Measurements from ENCODE around the gene ADAMTS14. TPM values are rescaled to one million over a fixed set of nuclear protein-coding genes. Genes with fewer than 3 reads are reported as not detected.

The ADAMTS14 gene
- total RNA-seq, 1 donor from 2014 or later, result 1.3 TPM

DNA sequence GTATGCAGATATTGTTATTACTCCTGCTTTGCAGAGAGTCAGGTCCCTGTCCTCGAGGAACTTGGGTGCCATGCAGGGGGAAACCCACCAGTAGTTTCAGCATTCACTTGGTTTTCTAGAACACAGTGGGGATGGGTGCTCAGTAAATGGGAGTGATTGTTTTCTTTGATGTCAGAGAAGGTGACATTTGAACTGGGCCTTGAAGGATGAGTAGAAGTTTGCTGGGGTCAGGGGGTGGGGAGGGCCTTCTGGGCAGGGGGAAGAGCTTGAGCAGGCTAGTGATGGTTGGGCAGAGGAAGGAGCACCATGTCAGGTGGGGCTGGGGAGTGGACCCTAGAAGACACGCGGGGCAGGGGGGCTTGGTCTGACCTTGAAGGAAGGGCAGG lies 5.9 kb downstream of the ADAMTS14 start:
- H3K27me3 ChIP-seq (ENCODE audit: control insufficient read depth, insufficient read depth, low read length), result peaks cover 5% of the 10 kb centered on the region
- H3K36me3 ChIP-seq (ENCODE audit: control insufficient read depth, insufficient read depth, low read length), result peaks cover 1% of the 10 kb centered on the region
- TF ChIP-seq, protein P1, sequence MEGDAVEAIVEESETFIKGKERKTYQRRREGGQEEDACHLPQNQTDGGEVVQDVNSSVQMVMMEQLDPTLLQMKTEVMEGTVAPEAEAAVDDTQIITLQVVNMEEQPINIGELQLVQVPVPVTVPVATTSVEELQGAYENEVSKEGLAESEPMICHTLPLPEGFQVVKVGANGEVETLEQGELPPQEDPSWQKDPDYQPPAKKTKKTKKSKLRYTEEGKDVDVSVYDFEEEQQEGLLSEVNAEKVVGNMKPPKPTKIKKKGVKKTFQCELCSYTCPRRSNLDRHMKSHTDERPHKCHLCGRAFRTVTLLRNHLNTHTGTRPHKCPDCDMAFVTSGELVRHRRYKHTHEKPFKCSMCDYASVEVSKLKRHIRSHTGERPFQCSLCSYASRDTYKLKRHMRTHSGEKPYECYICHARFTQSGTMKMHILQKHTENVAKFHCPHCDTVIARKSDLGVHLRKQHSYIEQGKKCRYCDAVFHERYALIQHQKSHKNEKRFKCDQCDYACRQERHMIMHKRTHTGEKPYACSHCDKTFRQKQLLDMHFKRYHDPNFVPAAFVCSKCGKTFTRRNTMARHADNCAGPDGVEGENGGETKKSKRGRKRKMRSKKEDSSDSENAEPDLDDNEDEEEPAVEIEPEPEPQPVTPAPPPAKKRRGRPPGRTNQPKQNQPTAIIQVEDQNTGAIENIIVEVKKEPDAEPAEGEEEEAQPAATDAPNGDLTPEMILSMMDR (IDR thresholded peaks at IDR 0.05; ENCODE audit: insufficient read depth, low read length, poor library complexity, severe bottlenecking), result no peak
- H3K4me3 ChIP-seq (ENCODE audit: low read depth, low read length), result no peak overlapping the region
- no peak for DNase-seq (ENCODE audit: low read depth)

DNA sequence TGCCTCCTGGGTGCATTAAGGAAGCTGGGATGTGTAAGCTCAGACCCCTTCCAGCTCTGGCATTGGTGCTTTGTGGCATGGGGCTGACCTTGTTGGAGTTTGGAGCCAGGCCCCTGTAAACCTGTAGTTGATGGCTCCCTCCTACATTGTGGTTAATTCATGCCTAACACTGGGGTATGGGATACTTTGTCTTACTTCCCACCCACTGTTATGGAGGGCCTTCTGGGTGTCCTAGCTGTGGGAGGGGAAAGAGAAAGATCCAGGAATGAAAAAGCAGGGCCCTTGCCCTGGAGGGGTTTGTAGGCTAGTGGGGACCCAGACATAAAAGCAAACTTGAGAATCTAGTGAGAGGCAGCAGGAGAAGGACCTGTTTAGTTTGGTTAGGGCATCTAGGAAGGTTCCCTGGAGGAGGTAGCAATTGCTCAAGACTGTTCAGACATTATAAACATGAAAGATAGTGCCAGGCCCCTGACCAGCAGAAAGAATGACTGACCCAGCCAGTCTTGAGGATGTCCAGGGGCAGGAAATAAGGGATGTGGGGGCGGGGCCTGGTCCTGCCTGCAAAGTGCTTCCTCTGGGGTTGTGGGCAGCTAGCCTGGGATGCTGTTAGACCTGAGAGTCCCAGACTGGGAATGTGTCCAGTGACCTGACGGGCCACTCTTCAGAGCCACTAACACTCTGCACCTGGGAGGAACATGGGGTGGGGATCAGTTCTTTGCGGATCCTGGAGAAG lies 6.6 kb downstream of the ADAMTS14 start:
- no peak for DNase-seq (ENCODE audit: low read depth)
- Histone ChIP-seq H3K27me3 (ENCODE audit: control insufficient read depth, insufficient read depth, low read length) (peaks cover 5% of the 10 kb centered on the region), H3K36me3 (ENCODE audit: control insufficient read depth, insufficient read depth, low read length) (peaks cover 1% of the 10 kb centered on the region), H3K4me3 (ENCODE audit: low read depth, low read length) (no peak overlapping the region)
- TF ChIP-seq, protein P1 (IDR thresholded peaks at IDR 0.05; ENCODE audit: insufficient read depth, low read length, poor library complexity, severe bottlenecking), result no peak

DNA sequence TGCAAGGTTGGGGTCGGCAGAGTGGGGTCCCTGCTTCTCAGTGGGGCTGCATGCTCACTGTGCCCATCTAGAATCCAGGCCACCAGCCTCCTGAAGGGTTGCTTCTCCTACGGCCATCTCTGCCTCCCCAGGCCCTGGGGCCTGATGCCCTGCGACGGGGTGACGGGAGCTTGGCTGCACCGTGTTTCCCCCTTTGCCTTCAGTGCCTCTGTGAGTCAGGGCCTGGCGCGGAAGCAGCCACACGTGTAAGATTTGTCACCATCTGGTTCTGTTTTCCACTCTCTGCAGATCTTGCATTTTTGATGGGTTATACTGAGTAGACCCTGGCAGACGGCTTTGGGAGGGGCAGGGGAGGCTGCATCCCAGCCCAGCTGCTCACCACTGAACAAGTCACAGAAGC lies 7.2 kb downstream of the ADAMTS14 start:
- no peak overlapping the region for H3K4me3 ChIP-seq (ENCODE audit: low read depth, low read length)
- H3K36me3 ChIP-seq (ENCODE audit: control insufficient read depth, insufficient read depth, low read length), result peaks cover 1% of the 10 kb centered on the region
- H3K27me3 ChIP-seq (ENCODE audit: control insufficient read depth, insufficient read depth, low read length), result peaks cover 4% of the 10 kb centered on the region
- no peak for DNase-seq (ENCODE audit: low read depth)
- TF ChIP-seq, protein P1 (IDR thresholded peaks at IDR 0.05; ENCODE audit: insufficient read depth, low read length, poor library complexity, severe bottlenecking), result no peak

DNA sequence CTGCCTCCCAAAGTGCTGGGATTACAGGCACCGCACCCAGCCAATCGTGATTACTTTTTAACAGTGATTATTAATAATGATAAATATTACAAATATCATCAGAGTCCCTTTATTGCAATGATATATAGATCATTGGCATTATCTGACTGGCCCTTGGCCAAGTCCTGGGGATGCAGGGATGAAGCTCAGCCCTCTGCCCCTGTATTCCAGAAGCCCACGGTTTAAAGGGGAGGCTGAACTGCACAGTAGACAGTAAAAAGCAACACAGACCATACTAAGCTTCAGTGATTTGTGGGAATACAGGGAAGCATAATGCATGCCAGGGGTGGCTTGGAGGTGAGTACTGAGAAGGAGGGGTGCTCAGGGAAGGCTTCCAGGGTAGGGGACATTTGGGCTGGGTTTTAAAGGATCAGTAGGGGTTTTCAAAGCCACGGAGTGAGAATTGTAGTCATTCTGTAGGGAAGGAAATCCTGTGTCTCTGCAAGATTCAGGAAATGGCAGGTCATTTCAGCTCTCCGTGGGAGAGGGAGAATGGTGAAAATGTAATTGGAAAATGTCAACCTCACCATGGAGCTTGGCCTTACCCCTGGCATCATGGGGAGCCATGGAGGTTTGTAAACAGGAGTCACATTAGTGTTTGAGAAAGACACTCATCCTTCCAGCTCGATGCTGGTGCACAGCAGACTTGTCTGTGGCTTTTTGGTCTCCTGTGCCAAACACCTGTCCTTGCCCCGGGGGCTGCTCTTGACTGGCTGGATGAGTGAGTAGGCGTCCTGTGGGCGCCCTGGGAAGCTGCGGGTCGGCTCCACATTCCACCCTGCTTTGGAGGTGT lies 8.8 kb downstream of the ADAMTS14 start:
- Histone ChIP-seq H3K27me3 (ENCODE audit: control insufficient read depth, insufficient read depth, low read length) (no peaks in the 10 kb centered on the region), H3K4me3 (ENCODE audit: low read depth, low read length) (no peak overlapping the region), H3K36me3 (ENCODE audit: control insufficient read depth, insufficient read depth, low read length) (peaks cover 1% of the 10 kb centered on the region)
- no peak for DNase-seq (ENCODE audit: low read depth)
- TF ChIP-seq, protein P1 (IDR thresholded peaks at IDR 0.05; ENCODE audit: insufficient read depth, low read length, poor library complexity, severe bottlenecking), result no peak

DNA sequence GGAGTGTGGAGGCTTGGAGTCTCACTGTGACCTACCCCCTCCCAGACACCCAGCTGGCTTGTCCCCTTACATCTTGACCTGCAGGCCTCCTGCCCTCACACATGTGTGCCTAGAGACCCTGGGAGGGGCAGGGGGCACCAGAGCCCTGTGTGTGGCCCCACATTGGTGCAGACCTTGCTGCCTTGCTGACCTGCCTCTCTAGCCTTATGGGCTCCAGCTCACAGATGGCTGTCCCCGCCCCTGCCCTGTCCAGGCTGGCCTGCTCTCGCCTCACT lies 9.4 kb downstream of the ADAMTS14 start:
- no peak for DNase-seq (ENCODE audit: low read depth)
- H3K36me3 ChIP-seq (ENCODE audit: control insufficient read depth, insufficient read depth, low read length), result peaks cover 1% of the 10 kb centered on the region
- TF ChIP-seq, protein P1 (IDR thresholded peaks at IDR 0.05; ENCODE audit: insufficient read depth, low read length, poor library complexity, severe bottlenecking), result no peak
- no peak overlapping the region for H3K4me3 ChIP-seq (ENCODE audit: low read depth, low read length)
- H3K27me3 ChIP-seq (ENCODE audit: control insufficient read depth, insufficient read depth, low read length), result no peaks in the 10 kb centered on the region

Data from kidney epithelial cell (primary cell).